HG02938 (cell line): ENCODE results near the gene MTG2.
A peak's percentile ranks its signal among the peaks of the same experiment; 100 is the strongest.

Experiments
- ATAC-seq: cut with Tn5 transposase; IDR thresholded peaks from one replicate; pipeline ENCODE4 v1.9.1; 2021; ENCODE audit warnings: mild to moderate bottlenecking, moderate library complexity; ENCODE audit not compliant: unreplicated experiment

Gene MTG2, protein sequence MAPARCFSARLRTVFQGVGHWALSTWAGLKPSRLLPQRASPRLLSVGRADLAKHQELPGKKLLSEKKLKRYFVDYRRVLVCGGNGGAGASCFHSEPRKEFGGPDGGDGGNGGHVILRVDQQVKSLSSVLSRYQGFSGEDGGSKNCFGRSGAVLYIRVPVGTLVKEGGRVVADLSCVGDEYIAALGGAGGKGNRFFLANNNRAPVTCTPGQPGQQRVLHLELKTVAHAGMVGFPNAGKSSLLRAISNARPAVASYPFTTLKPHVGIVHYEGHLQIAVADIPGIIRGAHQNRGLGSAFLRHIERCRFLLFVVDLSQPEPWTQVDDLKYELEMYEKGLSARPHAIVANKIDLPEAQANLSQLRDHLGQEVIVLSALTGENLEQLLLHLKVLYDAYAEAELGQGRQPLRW

DNA sequence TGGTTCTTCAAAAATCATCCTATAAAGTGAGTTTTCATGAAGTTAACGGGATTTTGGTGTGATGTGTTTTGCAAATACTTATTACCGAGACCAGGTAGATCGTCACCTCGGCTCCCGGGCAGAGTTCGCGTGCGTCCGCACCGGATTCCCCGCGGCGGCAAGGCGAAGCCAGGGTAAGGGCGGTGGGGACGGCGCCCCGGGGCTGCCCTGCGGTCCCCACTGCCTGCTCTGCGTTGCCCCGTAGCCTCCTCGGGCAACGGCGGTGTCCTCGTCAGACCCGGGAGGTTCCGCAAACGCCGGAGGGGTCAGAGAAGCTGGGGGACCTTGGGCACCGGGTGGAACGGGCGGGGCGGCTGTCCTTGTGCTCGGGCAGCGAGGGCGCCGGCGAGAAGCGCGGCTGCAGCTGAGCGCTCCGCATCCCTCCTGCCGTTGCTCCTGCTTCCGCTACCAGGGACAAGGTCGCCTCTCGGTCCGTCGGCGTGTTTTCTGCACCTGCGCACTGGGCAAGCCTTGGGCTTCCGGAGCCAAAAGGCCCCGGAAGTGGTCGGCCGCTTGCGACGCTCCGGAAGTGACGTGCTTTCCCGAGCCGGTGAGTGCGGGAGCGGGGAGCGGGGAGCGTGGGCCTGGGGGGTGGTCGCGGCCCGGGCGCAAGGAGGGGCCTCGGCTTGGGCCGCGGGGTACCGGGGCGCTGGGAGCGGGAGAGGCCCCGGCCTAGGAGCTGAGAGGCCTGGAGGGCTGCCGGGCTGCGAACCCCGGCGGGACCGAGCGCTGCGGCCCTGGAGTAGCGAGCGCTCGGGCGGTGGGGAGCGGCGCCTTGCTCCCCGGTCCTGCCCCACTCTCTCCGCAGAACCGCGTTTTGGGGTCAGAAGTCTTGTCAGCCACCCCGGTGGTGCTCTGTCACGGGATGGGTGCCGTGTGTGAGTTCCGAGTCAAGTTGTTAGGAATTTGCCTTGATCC lies at the start of gene MTG2:
TSS of gene MTG2 (plus strand) at position 560 of the 957 bp plus-strand sequence. CDS start 10,393 bp downstream, outside the sequence.
- ATAC-seq: peak; percentile 91

DNA sequence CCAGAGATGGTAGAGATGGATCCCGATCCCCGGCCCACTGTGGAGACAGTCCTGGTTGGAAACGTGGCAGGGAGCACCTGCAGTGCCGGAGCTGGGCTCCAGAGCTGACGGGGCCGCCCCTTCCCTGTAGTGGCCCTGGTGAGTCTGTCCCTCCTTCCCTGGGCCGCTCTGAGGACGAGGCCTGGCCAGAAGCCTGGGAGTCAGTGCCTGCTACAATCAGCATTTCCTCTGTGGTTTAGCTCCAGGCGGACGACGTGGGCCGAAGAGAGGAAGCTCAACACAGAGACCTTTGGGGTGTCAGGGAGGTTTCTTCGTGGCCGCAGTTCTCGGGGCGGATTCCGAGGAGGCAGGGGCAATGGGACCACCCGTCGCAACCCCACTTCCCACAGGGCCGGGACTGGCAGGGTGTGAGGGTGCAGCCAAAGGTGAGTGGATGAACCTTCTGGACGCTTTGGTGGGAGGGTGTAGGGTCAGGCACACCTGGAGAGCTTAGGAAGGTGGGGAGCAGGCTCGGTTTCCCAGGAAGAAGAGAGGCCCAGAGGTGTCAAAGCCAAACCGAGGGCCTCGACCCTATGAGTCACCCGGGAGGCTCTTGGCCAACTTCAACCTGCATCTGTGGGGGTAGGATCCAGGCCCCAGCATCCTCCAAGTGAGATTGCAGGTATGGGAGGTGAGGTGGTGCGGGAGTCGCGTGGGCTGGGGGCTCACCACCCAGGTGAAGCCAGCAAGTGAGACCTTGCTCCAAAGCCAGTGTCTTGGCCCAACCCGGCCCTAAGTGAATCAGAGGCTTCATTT lies 49.6 kb upstream of the MTG2 start:
- no peak for ATAC-seq

DNA sequence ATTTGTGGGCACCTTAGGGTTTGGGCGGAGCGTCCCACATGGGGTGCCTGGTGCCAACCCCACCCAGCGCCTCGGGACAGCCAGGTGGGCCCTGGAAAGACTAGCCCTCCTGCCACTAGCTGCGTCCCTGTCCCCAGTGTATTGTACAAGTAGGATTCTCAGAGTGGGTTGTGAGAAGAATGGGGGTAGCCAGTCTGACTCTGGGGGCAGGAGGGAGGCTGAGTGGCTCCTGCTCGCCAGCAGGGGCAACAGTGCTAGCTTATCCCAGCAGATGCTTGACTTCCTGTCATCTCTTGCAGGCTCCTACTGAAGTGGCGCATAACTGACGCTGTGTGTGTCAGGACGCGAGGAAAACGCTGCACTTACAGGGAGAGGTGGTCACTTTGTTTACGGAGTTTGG lies 49.0 kb upstream of the MTG2 start:
- no peak for ATAC-seq

DNA sequence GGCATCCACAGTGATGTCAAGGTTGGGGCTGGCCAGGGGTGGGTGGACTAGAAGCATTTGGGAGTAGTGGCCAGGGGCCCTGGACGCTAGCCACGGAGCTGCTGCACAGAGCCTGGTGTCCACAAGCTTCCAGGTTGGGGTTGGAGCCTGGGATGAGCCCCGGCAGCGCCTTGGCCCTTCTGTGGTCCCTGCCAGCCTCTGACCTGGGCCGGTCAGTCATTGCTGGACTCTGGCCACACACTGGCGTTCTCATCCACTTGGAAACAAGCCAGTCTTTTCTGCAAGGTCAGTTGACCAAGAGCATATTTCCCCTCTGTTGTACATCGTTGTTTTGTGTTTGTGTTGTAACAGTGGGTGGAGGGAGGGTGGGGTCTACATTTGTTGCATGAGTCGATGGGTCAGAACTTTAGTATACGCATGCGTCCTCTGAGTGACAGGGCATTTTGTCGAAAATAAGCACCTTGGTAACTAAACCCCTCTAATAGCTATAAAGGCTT lies 48.0 kb upstream of the MTG2 start:
- no peak for ATAC-seq

DNA sequence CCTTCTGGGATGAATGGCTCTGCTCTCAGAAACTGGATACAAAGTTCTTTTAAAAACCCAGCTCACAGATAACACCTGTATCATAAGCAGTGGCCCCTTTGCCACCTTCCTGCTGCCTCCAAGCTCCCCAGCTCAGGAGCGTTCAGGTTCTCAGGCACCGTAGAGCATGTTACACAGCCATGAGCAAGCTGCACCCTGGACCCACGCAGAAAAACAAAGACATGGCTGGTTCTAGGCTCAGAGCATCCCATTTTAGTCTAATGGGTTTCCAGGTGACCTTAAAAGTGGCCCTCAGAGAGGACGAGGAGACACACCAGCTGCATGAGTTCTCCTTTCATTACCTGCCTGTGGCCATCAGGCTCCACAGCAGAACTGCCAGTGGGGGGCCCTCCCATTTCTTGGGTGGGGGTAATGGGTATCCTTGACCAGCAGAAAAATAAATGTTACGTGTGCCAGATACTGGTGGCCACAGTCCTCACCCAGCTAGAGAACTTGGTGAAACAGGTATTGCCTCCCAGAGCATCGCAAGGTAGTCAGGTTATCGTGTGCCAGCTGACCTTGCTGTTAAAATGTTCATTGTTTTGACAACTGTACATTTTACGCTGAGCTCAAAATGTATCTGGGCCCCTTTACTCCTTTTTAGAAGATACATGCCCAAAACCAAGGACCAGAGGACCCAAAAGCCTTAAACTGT lies 47.1 kb upstream of the MTG2 start:
- no peak for ATAC-seq

DNA sequence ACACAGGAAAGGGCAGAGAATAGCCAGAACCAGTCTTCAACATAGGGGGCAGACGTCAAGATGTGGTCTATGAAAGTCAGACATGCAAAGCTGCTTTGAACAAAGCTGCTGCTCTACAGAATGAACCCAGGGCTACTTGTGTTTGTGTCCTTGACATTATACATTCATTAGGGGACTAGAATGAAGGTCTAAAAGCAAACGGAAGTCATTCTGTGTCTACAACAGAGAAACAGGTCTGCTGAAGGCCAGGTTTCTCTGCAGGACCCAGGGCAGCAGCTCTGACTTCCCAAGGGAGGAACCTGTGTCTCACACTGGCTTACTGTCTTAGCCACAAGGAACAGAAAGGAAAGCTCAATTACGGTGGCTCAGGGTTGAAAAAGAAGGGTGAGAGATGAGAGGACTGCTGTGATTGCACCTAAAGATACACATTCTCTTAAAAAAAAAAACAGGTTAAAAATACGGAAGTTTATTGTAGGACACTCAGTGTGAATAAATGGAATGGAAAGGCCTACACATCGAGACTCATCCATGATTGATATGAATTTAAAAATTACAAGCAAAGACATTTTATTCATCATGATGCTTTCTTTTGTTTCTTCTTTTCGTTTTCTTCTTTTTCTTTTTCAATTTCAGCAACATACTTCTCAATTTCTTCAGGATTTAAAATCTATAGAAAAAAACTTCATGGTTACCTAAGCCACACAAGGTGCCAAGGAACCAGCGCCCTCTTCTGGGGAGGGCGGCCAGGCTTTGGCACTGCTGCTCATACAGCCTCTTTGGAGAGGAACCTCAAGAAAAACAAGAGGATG lies 46.3 kb upstream of the MTG2 start:
- no peak for ATAC-seq

DNA sequence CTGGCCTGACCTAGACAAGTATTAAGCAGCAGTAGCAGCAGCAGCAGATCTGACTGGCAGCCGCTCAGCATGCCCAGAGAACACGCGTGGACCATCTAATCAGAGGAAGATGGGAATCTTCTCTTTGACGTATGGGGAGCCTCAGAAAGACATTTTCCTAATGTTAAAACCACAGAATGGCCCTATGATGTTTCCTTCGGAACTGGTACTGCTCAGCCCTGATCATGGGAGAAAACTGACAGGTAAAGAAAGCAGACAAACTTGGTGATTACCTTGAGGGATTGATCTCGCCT lies 45.8 kb upstream of the MTG2 start:
- ATAC-seq: no peak

DNA sequence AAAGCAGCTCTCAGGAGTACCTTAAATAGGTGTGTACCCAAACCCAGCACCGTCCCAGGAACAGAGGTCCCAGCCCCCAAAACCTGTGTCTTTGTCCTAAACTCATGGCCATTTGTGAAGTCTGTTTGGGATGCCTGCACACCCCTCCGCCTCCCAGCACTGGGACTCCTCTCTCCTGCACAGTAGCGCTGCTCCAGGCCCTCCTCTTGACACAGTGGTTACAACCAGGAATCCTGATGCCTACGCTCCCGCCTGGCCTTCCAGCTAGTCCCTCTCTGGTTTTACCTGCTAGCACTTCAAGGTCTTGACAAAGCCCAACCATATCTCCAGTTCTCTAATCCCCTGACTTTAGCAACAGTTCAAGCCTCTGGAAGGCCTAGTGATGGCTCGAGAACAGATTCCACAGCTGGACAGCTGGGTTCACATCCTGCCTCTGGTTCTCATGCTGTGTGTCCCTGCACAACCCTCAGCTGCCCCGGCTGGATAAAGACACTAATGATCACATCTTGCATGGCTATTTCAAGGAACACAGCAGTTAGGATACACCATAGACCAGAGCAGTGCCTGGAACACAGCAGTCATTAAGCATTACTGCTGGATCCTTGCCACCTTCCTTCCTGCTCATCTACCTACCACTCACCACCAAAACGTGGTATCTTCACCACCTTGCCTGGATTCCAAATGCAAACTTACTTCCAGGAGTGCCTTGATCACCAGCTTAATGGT lies 45.2 kb upstream of the MTG2 start:
- ATAC-seq: no peak

DNA sequence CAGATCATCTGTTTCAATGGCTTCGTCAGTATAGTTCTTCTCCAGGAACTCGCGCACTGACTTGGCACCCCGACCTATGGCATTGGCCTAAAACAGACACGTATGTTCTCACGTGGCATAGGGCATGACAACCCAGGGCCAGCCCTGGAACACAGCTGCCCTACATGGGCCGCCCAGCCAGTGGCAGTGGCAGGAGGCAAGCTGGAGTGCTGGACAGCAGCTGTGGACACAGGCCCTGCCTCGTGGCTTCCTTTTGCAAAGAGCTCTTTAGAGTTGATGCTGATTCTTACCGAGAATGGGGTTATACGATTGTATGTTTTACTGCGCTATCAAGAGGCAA lies 44.7 kb upstream of the MTG2 start:
- no peak for ATAC-seq

DNA sequence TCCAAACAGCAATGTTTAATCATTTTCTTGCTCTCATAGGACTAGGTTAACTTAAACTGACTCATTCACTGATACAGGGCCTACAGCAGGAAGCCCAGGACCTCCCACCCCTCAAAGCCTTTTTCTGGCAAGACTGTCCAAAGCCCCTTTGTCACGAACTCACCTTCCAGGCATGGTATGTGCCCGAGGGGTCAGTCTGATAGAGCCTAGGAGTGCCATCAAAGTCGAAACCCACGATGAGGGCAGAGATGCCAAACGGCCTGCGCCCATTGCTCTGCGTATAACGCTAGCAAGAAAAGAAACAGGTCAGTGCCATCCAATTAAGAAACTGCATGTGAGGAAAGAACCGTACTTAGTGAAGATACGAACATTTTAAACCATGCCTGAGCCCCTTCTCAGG lies 43.9 kb upstream of the MTG2 start:
- ATAC-seq: no peak

DNA sequence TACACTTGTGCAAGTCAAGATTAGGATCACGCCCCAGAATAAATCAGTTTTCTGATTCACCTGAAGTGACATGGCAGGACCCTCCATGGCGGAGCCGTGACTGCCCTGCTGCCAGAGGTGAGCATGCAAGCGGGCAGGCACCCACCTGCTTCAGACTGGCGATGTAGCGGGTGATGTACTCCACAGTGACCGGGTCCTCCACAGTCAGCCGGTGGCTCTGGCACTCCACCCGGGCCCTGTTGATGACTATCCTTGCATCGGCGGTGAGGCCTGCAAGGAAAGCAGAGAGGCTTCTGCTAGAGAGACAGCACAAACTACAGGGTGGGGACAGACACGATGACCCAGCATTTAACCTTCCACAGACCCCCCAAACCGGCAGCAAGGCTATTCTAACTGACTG lies 43.2 kb upstream of the MTG2 start:
- ATAC-seq: no peak

DNA sequence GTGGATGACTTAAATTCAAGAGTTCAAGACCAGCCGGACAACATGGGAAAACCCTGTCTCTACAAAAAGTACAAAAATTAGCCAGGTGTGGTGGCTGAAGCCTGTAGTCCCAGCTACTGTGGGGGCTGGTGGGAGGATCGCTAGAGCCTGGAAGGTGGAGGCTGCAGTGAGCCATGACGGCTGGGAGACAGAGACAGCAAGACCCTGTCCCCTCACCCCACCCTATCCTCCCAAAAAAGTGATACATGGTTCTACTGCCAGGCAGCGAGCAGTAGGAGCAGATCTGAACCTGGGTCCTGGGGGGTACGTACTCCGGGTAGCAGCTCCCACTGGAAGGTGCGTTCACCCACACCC lies 41.8 kb upstream of the MTG2 start:
- ATAC-seq: no peak

DNA sequence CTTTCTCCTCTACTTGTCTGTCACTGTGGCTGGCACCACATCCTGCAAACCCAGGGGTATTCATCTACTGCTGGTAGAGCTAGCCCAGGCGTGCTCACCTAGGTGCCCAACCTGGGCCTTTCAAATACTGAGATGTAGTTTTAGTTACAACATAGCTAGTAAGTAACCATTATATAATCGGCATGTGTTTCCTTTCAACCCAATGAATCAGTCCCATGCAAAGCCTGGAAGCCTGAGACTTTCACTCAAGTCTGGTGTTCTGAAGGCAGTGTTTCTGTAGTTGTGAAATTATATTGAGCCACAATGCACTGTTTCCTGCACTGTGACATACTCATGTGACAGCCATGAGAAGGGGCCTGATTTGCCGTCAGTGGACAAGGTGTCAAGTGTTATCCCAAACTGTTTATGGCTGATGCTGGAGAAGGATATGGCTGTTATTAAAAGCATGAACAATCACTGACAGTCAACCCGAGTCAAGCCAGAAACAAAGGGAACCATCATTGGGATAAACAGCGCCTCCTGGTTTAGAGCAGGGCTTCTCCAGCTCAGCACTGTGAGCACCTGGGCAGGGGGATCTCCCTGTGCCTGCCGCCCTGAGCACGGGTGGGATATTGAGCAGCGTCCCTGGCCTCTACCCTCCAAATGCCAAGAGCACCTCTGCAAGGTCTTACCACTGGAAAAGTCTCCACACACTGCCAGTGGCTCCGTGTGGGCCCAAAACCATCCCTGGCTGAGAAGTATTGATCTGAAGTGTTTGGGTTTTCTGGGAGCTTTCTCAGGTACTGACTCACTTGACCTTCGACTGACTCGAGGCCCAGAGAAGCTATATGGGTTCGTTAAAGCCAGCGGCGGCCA lies 41.2 kb upstream of the MTG2 start:
- no peak for ATAC-seq

DNA sequence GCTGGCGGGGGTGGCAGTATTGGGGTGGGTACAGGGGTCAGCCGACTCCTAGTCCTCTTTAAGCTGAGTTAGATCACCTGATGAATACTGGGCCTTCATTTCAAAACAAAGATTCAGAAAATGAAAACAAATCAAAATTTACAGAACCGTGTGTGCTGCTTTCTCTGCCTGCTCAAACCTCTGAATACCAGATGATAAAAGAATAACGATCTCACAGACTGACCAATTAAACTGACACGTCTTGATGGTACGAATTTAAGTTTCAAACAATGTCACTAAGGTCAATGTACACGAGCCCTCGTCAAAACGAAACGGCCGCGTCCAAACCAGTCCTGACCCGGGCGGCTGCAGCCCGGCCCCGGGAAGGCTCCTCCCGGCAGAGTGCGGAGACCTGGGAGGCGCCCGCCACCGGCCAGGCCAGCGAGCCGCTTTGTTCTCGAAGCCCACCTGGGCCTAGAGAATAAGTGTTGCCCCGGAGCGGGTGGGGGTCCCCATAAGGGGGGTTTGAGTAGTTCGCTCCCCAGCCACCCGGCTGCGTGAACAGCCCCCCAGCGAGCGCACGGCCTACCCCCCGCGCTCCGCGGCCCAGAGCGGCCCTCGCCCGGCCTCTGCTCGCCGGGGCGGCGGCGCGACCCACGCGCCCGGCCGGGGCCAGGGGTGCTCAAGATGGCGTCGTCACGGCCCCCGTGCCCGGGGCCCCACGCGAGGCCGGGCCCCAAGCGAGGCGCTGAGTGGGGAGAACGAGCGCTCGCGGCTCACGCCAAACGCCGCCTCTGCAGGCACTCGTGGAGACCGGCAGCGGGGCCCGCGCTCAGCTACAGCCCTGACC lies 40.4 kb upstream of the MTG2 start:
- no peak for ATAC-seq

DNA sequence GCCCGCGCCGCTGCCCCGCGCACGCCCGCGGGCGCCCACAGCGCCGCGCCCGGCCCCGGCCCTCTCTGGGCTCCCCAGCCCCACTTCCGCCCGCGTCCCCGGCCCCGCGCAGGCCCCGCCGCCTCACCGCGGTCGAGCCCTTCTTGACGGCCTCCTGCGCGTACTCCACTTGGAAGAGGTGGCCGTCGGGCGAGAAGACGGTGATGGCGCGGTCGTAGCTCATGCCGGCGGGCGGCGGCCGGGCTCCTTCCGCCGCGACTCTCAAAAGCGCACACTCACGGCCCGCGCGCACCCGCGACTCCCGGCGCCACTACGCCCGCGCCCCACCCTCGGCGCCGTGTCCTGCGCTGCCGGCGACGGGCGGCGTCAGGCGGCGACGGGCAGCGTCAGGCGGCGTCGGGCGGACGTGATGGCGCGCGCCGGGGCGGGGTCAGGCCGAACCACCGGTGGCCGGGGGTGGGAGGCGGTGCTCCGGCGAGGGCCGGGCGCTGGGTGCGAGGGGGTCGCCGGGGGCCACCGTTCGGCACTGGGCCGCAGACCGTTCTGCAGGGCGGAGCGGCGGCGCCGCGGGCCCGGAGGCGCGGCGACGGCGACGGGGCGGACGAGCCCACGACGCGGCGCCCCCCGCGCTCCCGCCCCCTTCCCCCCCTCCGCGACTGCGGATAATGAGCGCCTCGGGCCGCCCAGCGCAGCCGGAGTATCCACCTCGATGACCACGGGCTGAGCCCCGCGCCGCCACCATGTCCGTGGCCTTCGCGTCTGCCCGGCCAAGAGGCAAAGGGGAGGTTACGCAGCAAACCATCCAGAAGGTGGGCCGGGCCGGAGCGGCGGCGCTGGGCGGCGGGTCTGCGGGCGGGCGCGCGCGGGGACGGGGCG lies 39.5 kb upstream of the MTG2 start, which contains the start of the genes PSMA7 and SS18L1:
TSS of gene PSMA7 (minus strand) at position 314 of the 876 bp plus-strand sequence. CDS start at position 223, 91 bp downstream.
TSS of gene SS18L1 (plus strand) at position 689 of the 876 bp plus-strand sequence. CDS start at position 741, 52 bp downstream.
- peak; percentile 66 for ATAC-seq
